Glutamatergic neuron (in vitro differentiated cells): ENCODE measurements around the gene SYT13. TPM values are rescaled to one million over a fixed set of nuclear protein-coding genes. Genes with fewer than 3 reads are reported as not detected.

Experiments used
- DNase-seq: peaks from one replicate; pipeline ENCODE4 v3.0.0; 2022
- H3K27ac Mint-ChIP-seq: one replicate; pipeline ENCODE4 v1.8.0; 2020; ENCODE audit warnings: mild to moderate bottlenecking, mixed read lengths, inconsistent platforms; ENCODE audit not compliant: unreplicated experiment
- H3K27me3 Mint-ChIP-seq: one replicate; pipeline ENCODE4 v1.8.0; 2020; ENCODE audit warnings: mild to moderate bottlenecking, moderate library complexity, mixed read lengths, inconsistent platforms; ENCODE audit not compliant: unreplicated experiment
- H3K36me3 Mint-ChIP-seq: one replicate; pipeline ENCODE4 v1.8.0; 2020; ENCODE audit warnings: mild to moderate bottlenecking, mixed read lengths, inconsistent platforms; ENCODE audit not compliant: unreplicated experiment
- H3K4me1 Mint-ChIP-seq: one replicate; pipeline ENCODE4 v1.8.0; 2020; ENCODE audit warnings: mild to moderate bottlenecking, low read depth, mixed read lengths, inconsistent platforms; ENCODE audit not compliant: unreplicated experiment
- H3K4me3 Mint-ChIP-seq: one replicate; pipeline ENCODE4 v1.8.0; 2020; ENCODE audit warnings: mild to moderate bottlenecking, mixed read lengths, inconsistent platforms; ENCODE audit not compliant: unreplicated experiment
- H3K9me3 Mint-ChIP-seq: one replicate; pipeline ENCODE4 v1.8.0; 2020; ENCODE audit warnings: mild to moderate bottlenecking, moderate library complexity, mixed read lengths, inconsistent platforms; ENCODE audit not compliant: unreplicated experiment
- CTCF ChIP-seq: fragments of 200-600 bp; sonication (generic); IDR thresholded peaks from one replicate; pipeline ENCODE4 v1.5.0; 2021; ENCODE audit not compliant: partially characterized antibody, unreplicated experiment
- total RNA-seq: library from RNA; stranded (reverse); fragmentation: NEBNext Ultra II Directional; extraction: Animal tissue kit (Norgen Biotek cat#: 25700); gene quantifications from one replicate; pipeline ENCODE4 v1.2.1, GENCODE V29; 2021; ENCODE audit not compliant: unreplicated experiment

Gene SYT13
- total RNA-seq, 1 donor from 2014 or later: 7.5 TPM

GRCh38 chr11:45233121-45233803 lies 52.9 kb downstream of the SYT13 start:
- Mint-ChIP-seq H3K27me3 (no peaks in the 10 kb centered on the region), H3K9me3 (peaks cover 3% of the 10 kb centered on the region), H3K27ac (no peak overlapping the region), H3K4me3 (no peak overlapping the region), H3K4me1 (no peaks in the 10 kb centered on the region), H3K36me3 (no peaks in the 10 kb centered on the region)
- TF ChIP-seq CTCF: peak; percentile 89
- peak; percentile 89 for DNase-seq

- Mint-ChIP-seq H3K27ac (no peak overlapping the region), H3K27me3 (no peaks in the 10 kb centered on the region), H3K4me1 (no peaks in the 10 kb centered on the region), H3K36me3 (peaks cover 4% of the 10 kb centered on the region), H3K4me3 (no peak overlapping the region), H3K9me3 (peaks cover 3% of the 10 kb centered on the region)
- DNase-seq: no peak
- no peak for TF ChIP-seq CTCF
Measured at GRCh38 chr11:45232341-45233080, 53.6 kb downstream of the SYT13 start.

GRCh38 chr11:45229401-45230020 lies 56.6 kb downstream of the SYT13 start:
- no peak overlapping the region for H3K4me3 Mint-ChIP-seq
- H3K9me3 Mint-ChIP-seq: no peaks in the 10 kb centered on the region
- TF ChIP-seq CTCF: no peak
- DNase-seq: no peak
- no peak overlapping the region for H3K27ac Mint-ChIP-seq
- H3K4me1 Mint-ChIP-seq: no peaks in the 10 kb centered on the region
- H3K27me3 Mint-ChIP-seq: no peaks in the 10 kb centered on the region
- peaks cover 16% of the 10 kb centered on the region for H3K36me3 Mint-ChIP-seq

GRCh38 chr11:45227836-45228235 lies 58.3 kb downstream of the SYT13 start:
- Mint-ChIP-seq H3K27me3 (no peaks in the 10 kb centered on the region), H3K4me3 (no peak overlapping the region), H3K36me3 (peaks cover 16% of the 10 kb centered on the region), H3K9me3 (no peaks in the 10 kb centered on the region), H3K4me1 (no peaks in the 10 kb centered on the region), H3K27ac (no peak overlapping the region)
- DNase-seq: no peak
- TF ChIP-seq CTCF: no peak

- Mint-ChIP-seq H3K4me3 (no peak overlapping the region), H3K9me3 (no peaks in the 10 kb centered on the region), H3K27me3 (no peaks in the 10 kb centered on the region), H3K27ac (no peak overlapping the region), H3K36me3 (peaks cover 16% of the 10 kb centered on the region), H3K4me1 (no peaks in the 10 kb centered on the region)
- no peak for DNase-seq
- TF ChIP-seq CTCF: no peak
Measured at GRCh38 chr11:45226901-45227300, 59.2 kb downstream of the SYT13 start.
